ENCODE results near the gene RALY.

Gene RALY

DNA sequence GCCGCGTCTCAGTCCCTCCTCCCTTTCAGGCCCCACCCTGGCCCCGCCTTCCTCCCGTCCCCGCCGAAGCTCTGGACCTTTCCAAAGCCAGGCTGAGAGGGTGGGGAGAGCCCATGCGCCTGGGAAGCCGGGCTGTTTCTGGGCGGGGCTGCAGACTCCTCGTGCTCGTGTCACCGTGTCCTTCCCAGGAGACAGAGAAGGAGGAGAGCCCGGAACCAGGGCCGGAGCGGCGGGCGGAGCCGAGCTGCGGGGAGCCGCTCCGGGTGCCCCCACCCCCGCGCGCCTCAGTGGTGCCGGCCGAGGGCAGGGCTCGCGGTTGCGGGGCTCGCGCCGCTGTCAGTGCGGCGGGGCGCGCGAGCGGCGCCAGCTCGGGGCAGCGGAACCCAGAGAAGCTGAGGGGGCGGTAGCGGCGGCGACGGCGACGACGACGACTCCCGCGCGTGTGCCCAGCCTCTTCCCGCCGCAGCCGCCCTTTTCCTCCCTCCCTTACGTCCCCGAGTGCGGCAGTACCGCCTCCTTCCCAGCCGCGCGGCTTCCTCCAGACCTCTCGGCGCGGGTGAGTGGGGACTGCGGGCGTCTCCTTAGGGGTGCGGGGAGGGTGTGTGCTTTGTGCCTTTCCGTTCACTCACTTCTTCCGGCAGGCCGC lies at the start of gene RALY:
TSS of gene RALY (plus strand) at position 336 of the 646 bp plus-strand sequence. CDS start 78,164 bp downstream, outside the sequence.
- peak; percentile 96 to 97 for DNase-seq

DNA sequence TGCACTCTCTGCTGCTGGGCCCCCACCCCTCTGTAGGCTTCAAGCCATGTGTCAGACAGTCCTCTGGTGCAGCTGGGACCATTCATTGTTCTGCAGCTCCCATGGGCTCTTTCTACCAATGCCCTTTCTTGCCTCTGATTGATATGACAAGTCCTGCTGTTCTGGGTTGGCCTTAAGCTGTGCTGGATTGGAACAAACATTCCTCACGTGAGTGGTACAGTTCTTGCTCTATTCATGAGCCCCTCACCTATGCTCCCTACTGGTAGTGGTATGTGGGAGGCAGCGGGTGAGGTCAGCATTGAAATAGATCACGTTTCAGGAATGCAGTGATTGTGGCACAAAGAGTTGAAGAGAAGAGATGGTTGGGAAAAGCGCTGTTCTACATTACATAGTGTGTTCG lies 48.8 kb upstream of the RALY start:
- DNase-seq: no peak

DNA sequence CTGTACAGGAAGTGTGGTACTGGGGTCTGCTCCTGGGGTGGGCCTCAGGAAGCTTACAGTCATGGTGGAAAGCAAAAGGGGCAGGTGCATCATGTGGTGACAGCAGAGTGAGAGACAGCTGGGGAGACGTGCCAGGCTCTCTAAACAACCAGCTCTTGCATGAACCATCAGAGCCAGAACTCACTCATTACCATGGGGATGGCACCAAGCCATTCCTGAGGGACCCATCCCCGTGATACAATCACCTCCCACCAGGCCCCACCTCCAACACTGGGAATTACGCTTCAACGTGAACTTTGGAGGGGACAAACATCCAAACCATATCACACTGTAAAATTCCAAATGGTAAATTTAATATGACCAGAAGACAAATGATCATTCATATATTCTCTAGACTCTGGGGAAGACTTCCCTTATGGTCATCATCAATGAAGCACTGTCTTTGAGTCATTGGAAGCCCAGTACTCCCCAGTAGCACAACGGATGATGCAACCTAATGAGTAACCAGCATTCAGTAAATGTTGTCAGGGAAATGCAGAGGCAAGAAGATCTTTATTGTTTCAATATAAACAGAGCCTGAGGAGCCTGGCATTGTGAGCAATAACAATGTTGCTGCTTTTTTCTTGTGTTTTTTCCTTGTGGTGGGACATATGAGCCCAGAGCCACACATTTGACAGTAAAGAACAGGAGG lies 48.2 kb upstream of the RALY start:
- DNase-seq: no peak

DNA sequence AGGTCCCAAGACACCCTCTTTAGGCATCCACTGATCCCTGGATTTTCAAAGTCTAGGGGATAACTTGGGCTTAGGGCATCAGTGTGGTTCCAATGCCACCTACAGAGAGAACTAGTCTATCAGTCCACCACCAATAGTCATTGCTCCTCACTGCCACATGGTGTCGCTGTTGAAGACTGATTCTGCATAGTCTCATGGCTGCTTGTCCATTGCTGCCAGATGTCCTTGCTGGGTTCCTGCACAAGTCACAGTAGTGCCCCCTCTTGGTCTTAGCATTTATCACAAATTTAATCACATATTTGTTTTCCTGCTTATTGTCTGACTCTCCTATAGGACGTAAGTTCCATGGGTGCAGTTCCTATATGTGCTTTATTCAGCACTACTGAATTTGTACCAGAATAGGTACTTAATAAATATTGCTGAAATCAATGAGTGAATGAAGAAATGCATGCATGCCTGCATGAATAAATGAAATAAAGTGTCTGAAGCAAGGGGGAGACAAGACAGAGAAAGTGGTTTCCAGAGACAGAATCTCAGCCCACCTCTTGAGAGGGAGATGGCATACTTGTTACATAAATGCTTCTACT lies 45.9 kb upstream of the RALY start:
- DNase-seq: peak; percentile 4 to 30

DNA sequence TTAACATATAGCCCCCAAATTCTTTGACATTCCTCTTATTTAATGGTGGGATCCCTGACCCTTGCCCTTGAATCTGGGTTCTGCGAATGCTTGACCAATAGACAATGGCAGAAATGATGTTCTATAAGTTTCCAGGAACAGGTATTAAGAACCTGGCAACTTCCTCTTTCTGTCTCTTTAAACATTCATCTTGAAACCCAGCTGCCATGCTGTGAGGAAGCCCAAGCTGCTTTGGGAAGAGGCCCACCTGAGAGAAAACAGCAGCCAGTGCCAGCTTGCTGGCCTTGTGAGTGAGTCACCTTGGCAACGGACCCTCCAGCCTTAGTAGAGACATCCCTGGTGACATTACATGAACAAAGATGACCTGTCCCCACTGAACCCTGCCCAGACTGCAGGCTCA lies 45.2 kb upstream of the RALY start:
- DNase-seq: no peak

DNA sequence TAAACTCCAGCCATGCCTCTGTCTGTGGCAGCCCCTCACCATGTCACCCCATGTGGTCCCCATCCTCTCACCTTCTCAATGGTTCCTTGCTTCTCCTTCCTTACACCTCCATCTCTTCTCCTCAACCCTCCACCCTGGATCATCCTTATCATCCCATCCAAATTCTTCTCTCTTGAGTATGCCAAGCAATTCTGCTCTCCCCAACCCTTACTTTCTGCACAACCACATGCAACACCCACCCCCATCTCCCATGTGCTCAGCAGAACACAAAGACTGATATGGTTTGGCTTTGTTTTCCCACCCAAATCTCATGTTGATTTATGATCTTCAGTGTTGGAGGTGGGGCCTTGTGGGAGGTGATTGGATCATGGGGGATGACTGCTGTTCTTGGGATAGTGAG lies 42.5 kb upstream of the RALY start:
- DNase-seq: no peak

DNA sequence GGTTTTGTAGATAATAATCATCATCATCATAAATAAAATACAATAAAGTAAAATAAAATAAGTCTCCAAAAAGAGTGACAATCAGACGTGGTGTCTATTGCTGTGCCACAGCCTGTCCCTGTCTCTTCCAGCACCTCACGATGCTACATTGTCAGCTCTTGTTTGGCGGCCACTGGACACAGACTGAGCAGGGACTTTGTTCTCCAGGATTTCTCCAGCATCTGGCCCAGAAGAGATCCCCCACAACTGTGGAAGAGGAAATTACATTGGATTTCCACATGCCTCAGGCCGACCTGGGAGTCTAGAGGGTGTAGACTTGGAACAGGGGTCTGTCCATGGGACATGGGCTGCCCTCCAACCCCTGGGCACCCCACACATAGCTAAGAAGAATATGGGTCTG lies 39.2 kb upstream of the RALY start:
- no peak for DNase-seq

DNA sequence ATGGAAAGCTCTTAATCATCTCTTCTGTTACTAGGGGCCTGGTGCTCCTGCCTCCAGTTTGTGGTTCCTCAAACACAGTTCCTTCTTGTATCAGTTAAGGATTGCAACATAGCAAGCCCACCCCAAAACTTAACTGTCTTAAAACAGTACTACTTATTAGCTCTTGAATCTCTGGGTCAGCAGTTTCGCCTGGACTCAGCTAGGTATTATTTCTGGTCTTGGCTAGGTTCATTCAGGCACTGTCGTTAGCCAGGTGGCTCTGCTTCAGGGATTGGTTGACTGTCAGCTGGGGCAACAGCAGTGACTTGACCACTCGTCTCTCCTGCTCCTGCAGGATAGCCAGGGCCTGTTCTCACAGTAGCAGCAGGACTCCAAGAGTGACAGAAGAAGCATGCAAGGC lies 30.0 kb upstream of the RALY start:
- no peak for DNase-seq

DNA sequence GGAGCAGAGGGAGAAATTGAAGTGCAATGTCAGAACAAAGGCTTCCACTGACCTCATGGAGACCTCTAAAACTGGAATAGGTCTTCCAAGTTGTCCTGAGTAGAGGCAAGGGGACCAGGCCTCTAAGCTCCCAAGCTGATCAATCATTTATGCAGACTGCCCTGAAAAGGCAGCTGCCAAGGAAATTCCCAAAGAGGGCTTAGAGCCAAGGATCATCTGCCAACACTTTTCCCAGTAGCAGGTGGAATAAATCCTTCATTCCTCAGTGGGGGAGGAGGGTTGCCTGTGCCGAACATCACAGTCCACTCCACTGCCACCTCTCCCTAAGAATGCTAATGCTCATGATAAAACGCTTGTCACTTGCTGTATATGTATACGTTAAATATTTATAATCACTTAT lies 29.3 kb upstream of the RALY start:
- no peak for DNase-seq

DNA sequence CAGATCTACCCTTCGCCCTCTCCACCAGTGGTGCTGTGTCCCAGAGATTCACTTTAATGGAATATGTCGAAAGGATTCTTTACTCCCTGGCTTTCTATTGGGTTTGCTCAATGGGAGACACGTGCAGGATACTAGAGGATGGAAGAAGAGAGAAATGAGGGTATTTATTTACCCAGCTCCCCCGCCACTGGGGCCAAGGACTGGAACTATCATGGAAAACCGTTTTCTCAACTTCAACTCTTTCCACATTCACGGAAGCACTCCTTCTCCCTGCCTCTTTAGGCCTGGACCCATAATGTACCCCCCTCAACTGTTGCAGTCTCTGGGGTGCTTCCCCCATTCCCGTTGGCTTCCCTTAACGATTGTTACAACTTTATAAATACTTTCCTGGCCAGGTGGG lies 26.6 kb upstream of the RALY start:
- DNase-seq: no peak

DNA sequence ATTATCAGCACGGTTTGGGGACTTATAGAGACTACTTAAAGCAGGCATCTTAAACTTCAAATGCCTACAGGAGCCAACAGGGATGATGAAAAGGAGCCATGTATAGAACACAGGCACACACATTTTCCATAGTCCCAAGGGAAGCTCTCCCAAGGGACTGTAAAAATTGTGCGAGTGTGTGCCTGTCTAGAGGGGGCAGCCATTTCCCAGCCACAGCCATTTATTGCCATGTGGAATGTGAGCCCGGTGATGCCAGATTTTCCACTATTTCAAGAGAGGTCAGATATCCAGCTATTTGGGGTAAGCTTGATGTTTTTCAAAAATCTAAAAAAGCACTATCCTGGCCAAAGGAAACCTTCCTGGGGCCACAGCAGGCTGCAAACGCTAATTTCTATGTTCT lies 24.1 kb upstream of the RALY start:
- no peak for DNase-seq

DNA sequence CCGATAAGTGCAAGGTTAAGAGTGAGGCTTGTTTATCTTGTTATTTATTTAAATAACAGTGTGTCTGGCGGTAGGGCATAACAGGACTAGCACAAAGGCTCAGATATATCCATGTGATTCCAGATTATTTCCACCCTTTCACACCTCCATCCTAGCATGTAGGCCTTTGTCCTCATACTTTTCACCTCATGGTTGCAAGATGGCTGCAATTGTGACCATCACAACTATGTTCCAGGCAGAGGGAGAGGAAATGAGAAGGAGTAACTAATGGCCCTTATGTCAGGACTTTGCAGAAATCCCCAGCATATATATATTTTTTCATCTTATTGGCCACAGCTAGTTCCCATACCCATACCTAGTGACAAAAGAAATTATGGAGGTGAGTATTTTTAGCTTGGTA lies 23.5 kb upstream of the RALY start:
- DNase-seq: no peak

DNA sequence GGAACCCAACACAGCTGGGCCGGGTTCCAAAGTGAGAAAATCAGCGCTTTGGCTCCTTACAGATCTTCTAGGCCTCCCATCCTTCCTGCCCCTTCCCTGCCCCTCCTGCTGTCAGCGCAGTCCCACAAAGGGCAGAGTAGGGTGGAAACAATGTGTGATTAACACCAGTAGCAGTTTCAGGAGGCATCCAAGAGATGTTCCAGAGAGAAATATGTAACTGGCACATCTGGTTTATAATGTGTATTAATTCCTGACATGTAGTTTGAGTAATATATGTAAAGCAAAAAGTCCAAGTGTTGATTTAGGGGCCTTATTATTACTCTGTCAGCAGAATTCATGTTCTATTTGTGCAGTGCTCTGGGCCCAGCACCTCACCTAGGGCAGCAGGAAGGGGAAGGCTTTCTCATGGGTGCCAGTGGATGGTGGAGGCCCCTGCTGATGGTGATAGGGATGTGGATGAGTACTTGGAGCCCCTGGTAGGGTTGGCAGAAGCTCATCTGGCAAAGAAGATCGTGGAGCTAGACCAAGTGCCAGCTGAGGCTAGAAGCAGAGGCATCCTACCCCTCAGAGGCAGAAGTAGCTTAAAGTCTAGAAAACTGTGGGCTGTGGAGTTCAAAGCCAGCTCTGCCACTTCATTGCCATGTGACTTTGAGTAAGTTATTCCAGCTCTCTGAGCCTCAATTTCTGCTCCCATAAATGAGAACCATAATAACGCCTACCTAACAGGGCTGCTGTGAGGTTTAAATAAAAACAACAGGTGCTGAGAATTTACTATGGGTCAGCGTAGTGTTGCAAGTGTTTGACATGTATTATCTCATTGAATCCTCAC lies 22.4 kb upstream of the RALY start:
- no peak for DNase-seq

DNA sequence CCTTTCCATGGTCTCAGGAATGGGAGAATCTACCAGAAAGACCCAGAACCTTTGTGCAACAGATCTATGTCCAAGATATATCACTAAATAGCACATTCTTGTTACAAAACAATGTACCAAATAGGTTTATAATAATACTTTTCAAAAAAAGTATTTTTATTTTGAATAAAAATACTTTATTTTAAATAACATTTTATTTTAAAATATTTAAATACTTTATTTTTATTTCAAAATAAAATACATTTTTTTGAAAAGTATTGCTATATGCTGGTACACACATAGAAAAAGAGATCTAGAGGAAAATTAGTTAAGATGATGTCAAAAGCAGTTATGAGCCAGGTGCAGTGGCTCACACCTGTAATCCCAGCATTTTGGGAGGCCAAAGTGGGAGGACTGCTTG lies 16.8 kb upstream of the RALY start:
- no peak for DNase-seq

DNA sequence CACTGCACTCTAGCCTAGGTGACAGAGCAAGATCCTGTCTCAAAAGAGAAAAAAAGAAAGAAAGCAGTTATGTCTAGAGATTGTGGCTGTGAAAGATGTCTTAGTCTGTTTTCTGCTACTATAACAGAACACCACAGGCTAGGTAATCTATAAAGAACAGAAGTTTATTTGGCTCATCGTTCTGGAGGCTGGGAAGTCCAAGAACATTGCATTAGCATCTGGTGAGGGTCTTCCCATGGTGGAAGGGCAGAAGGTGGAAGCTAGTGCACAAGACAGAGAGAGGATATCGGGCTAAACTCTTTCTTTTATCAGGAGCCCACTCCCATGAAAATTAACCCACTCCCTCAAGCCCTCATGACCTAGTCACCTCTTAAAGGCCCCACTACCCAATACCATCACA lies 16.2 kb upstream of the RALY start:
- DNase-seq: no peak

DNA sequence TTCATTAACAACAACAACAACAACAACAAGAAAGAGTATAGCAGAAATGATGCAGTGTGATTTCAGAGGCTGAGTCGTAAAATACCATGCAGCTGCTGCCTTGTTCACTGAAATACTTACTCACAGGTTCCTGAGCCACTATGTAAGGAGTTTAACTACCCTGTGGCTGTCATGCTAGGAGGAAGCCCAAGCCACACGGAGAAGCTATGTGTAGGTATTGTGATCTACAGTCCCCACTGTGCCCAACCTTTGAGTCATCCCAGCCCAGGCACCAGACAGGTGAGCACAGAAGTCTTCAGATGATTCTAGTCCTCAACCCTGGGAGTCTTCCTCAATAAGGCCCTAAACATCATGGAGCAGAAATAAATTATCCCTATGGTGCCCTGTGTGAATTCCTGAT lies 14.6 kb upstream of the RALY start:
- no peak for DNase-seq

DNA sequence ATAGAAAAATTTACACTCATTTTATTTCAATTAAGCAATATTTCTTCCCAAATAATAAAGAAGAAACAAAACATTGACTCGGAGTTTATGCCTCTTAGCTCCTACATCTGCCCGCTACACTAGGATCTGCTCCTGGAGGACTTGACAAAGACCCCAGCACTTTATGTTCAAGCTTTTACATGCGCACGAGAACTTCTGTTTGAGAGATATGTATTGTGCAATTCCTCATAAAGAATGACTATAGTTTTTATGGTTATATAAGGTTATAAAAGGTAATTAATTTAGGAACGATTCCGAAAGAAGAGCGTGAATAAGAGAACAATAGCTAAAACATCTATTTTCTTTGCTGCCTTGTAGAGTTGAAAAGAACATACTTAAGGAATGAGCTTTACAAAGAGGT lies 12.4 kb upstream of the RALY start:
- DNase-seq: no peak

DNA sequence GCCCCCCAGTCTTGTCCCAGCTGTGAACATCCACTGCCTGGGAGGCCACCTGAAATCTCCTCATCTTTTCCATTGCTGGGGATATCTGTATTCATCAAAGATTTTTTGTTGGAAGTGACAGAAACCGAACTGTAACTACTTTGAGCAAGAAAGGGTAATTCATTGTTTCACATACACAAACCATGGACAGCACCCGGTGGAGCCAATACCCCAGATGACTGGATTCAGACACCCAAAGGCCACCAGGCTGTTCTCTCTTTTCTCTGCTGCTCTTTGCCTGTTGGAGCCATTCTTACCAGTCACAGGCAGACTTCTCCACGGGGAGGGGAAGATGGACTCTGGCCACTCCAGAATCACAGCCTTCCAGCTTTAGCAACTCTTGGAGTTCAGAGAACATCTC lies 11.7 kb upstream of the RALY start:
- no peak for DNase-seq

DNA sequence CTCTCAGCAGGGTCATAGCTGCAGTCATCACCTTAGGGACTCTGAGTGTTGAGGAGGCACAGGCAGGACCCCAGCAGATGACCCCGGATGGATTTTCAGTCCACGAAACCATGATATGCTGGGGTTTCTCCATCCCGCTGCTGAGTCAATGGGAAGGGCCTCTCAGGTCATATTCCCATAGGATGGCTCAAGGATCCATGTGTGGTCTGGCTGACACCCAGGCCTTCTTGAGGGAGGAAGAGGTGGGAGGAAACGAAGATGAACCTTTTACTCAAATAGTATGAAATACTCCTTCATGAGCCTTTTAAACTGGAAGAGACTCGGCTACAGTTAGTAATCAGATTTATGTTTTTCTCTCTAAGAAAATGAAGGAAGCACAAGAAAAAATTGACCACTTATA lies 10.3 kb upstream of the RALY start:
- DNase-seq: no peak

DNA sequence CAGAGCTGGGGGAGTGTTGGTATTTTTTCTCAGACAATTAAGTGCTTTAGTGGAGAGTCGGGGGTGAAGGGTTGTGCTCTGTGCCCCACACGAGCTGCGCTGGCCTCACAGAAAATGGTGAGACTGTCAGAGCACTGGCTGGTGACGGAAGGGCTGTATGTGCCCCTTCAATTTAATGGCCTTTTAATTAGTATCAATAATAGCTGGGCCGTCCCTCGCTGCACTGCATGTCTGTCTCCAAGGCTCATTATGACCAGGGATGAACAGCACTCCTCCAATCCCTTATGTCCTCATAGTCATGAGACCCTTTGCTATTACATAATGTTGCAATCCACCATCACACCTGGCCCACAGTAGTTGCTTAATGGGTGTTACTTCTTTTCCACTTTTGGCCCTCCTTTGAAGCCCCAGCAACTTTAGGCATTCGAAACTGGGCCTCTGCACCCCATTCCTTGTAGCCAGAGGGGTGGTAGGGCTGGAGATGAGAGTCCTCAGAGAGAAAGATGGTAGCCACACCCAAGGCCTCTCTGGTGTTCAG lies 9.5 kb upstream of the RALY start:
- no peak for DNase-seq

DNA sequence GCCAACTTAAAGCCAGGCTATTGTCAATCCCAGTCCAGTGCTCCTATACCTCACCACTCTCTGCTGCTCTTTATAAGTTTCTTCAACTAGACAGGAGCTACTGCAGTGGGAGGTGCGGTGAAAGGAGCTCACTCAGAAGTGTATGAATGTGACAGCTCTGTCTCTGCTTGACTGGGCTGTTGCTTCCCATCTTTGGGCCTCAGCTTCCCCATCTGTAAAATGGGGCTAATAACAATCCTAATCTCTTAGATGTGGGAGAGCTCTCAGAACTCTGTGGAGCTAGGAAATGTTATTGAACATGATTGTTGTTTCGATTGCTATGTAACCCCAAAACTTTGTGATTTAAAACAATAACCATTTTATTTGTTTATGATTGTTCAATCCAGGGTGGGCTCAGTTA lies 8.4 kb upstream of the RALY start:
- no peak for DNase-seq

DNA sequence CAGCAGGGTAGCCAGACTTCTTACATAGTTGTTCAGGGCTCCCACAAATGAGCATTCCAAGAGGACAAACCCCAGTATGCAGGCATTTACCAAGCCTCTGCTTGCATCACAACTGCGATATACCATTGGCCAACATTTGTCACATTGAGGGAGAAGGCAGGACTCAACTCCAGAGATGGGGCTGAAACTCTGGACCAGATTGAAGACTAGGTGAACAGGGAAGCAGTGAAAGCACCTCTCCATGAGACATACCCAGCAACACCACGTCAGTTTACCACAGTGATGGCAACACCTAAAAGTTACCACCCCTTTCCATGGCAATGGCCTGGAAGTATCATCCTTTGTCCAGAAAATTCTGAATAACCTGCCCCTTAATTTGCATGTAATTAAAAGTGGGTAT lies 7.9 kb upstream of the RALY start:
- no peak for DNase-seq

DNA sequence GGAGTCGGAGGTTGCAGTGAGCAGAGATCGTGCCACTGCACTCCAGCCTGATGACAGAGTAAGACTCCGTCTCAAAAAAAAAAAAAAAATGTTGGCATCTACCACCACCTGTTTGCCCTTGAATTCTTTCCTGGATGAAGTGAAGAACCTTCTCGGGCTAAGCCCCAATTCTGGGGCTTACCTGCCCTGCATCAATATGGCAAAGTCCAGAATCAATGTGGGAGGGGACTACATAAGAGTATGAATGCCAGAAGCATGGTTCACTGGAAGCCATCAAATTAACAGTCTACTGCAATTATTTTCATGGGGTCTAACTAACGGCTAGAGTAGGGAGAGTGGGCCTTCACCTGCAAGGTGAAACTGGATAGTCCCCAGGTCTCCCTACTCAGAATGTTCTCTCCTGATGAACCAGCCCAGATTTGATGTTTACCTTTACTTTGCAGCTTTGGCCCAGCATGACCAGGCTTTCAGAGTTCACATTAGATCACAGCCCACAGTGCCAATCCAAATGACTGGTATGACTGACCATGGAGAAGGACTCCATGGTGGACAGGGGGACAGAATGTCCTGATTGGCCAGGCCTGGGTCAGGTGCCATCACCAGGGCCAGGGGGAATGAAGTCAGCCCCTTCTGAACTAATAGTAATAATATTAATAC lies 7.0 kb upstream of the RALY start:
- DNase-seq: no peak
